H1 (cell line): ENCODE results near the gene SHOX. TPM values are rescaled to one million over a fixed set of nuclear protein-coding genes. Genes with fewer than 3 reads are reported as not detected.

ENCODE experiments used
- CTCF ChIA-PET: fragments of 300-600 bp; sonication (Branson Sonifier 250); formaldehyde crosslinking; loops from one replicate; lab custom pipeline; 2021; ENCODE audit not compliant: partially characterized antibody; lab: Charles Lee
- POLR2A ChIA-PET: fragments of 300-600 bp; sonication (Branson Sonifier 250); formaldehyde crosslinking; loops from one replicate; lab custom pipeline; 2021; ENCODE audit warnings: inconsistent platforms; ENCODE audit not compliant: partially characterized antibody; lab: Charles Lee
- DNase-seq, 2 experiments: peaks; one replicate each; pipeline versions ENCODE4 v3.0.0 to v3.0.0-alpha.2; 2010 to 2022; ENCODE audit warnings: low spot score in 2 of 2, low read depth in 1 of 2, mixed read lengths in 1 of 2
- FAIRE-seq: peaks from 2 replicates; lab custom pipeline; 2011; peaks lifted over from hg19 to GRCh38; lab: Jason Lieb, UNC
- H2AFZ ChIP-seq: 2 replicates; pipeline ENCODE4 v1.8.1; 2012; ENCODE audit warnings: low read length, inconsistent platforms
- H2AK5ac ChIP-seq: 2 replicates; pipeline ENCODE4 v1.6.1; 2013; ENCODE audit warnings: low read depth, low read length
- H2BK120ac ChIP-seq: replicated peaks from 2 replicates; pipeline ENCODE3; 2013; ENCODE audit warnings: low read depth, low read length, inconsistent platforms
- H2BK12ac ChIP-seq: 2 replicates; pipeline ENCODE4 v1.6.1; 2013; ENCODE audit warnings: low read depth, low read length
- H2BK15ac ChIP-seq: 2 replicates; pipeline ENCODE4 v1.6.1; 2013; ENCODE audit warnings: low read length
- H2BK20ac ChIP-seq: 2 replicates; pipeline ENCODE4 v1.6.1; 2013; ENCODE audit warnings: low read length
- H2BK5ac ChIP-seq: 2 replicates; pipeline ENCODE4 v1.6.1; 2013; ENCODE audit warnings: low read depth, low read length
- H3K14ac ChIP-seq: 2 replicates; pipeline ENCODE4 v1.6.1; 2013; ENCODE audit warnings: inconsistent platforms; ENCODE audit not compliant: insufficient read length
- H3K18ac ChIP-seq: 2 replicates; pipeline ENCODE4 v1.6.1; 2013; ENCODE audit warnings: low read length; ENCODE audit errors: extremely low read depth
- H3K23ac ChIP-seq: 2 replicates; pipeline ENCODE4 v1.6.1; 2013; ENCODE audit warnings: inconsistent platforms; ENCODE audit not compliant: insufficient read length
- H3K23me2 ChIP-seq: 2 replicates; pipeline ENCODE4 v1.6.1; 2013; ENCODE audit warnings: low read depth, low read length
- H3K27ac ChIP-seq: 2 replicates; pipeline ENCODE4 v1.6.1; 2011; ENCODE audit warnings: low read depth, low read length, inconsistent platforms
- H3K27me3 ChIP-seq, 4 experiments: replicated peaks in 1 of 4; 1 replicate in 1 of 4; 2 replicates in 3 of 4; pipeline versions ENCODE4 v1.6.1 to v1.8.1; 2011 to 2013; ENCODE audit warnings: low read length in 3 of 4, mild to moderate bottlenecking in 3 of 4, inconsistent platforms in 2 of 4, mixed read lengths in 2 of 4, moderate library complexity in 1 of 4; ENCODE audit not compliant: control insufficient read depth in 3 of 4, insufficient read depth in 3 of 4; ENCODE audit errors: extremely low read depth in 1 of 4
- H3K36me3 ChIP-seq, 4 experiments: 2 replicates each; pipeline versions ENCODE4 v1.6.1 to v1.8.1; 2011 to 2013; ENCODE audit warnings: mild to moderate bottlenecking in 4 of 4, low read length in 3 of 4, moderate library complexity in 2 of 4, control low read depth in 1 of 4, inconsistent platforms in 1 of 4; ENCODE audit not compliant: insufficient read depth in 4 of 4, control insufficient read depth in 2 of 4
- H3K4ac ChIP-seq: replicated peaks from 2 replicates; pipeline ENCODE3; 2013; ENCODE audit warnings: low read length, low read depth, mixed read lengths, inconsistent platforms; ENCODE audit not compliant: insufficient read length
- H3K4me1 ChIP-seq, 4 experiments: replicated peaks in 1 of 4; 1 replicate in 1 of 4; 2 replicates in 3 of 4; pipeline versions ENCODE4 v1.6.1 to v1.8.1; 2011 to 2013; ENCODE audit warnings: low read length in 3 of 4, inconsistent platforms in 2 of 4, mixed read lengths in 1 of 4; ENCODE audit not compliant: insufficient read depth in 4 of 4, control insufficient read depth in 3 of 4
- H3K4me2 ChIP-seq, 2 experiments: 2 replicates each; pipeline versions ENCODE4 v1.6.1 to v1.8.1; 2011 to 2013; ENCODE audit warnings: low read depth in 2 of 2, low read length in 2 of 2, control low read depth in 1 of 2, inconsistent platforms in 1 of 2, mild to moderate bottlenecking in 1 of 2; ENCODE audit not compliant: insufficient read depth in 1 of 2
- H3K4me3 ChIP-seq, 4 experiments: fragments of 200-600, 300-600 bp in 1 of 4; sonication (generic), shearing (Covaris generic), sonication (Bioruptor Twin) in 1 of 4; 2 replicates each; pipeline versions ENCODE4 v1.5.1 to v1.8.1; 2011 to 2016; ENCODE audit warnings: low read length in 4 of 4, low read depth in 3 of 4, control low read depth in 2 of 4, inconsistent platforms in 2 of 4, mild to moderate bottlenecking in 2 of 4, mixed read lengths in 1 of 4, moderate library complexity in 1 of 4; ENCODE audit not compliant: insufficient read depth in 2 of 4; ENCODE audit errors: extremely low read depth in 1 of 4
- H3K56ac ChIP-seq: replicated peaks from 2 replicates; pipeline ENCODE3; 2013; ENCODE audit warnings: low read depth, mild to moderate bottlenecking, mixed read lengths, low read length, inconsistent platforms; ENCODE audit not compliant: insufficient read length
- H3K79me1 ChIP-seq: 2 replicates; pipeline ENCODE4 v1.6.1; 2013; ENCODE audit warnings: low read depth, low read length, control low read depth
- H3K79me2 ChIP-seq, 2 experiments: 2 replicates each; pipeline versions ENCODE4 v1.6.1 to v1.8.1; 2012 to 2013; ENCODE audit warnings: low read length in 2 of 2, mild to moderate bottlenecking in 2 of 2, inconsistent platforms in 1 of 2; ENCODE audit not compliant: insufficient read depth in 2 of 2, control insufficient read depth in 1 of 2
- H3K9ac ChIP-seq, 4 experiments: replicated peaks in 1 of 4; 1 replicate in 1 of 4; 2 replicates in 3 of 4; pipeline versions ENCODE4 v1.6.1 to v1.8.1; 2011 to 2013; ENCODE audit warnings: low read depth in 3 of 4, low read length in 3 of 4, control low read depth in 2 of 4, mild to moderate bottlenecking in 2 of 4, moderate library complexity in 2 of 4, inconsistent platforms in 1 of 4; ENCODE audit errors: extremely low read depth in 1 of 4
- H3K9me3 ChIP-seq, 2 experiments: 2 replicates each; pipeline versions ENCODE4 v1.6.1 to v1.8.1; 2012 to 2013; ENCODE audit warnings: mild to moderate bottlenecking in 2 of 2, moderate library complexity in 2 of 2, control low read depth in 1 of 2, inconsistent platforms in 1 of 2, low read depth in 1 of 2, low read length in 1 of 2, mixed read lengths in 1 of 2; ENCODE audit not compliant: insufficient read depth in 2 of 2
- H4K20me1 ChIP-seq, 2 experiments: replicated peaks in 1 of 2; 2 replicates each; pipeline versions ENCODE3 to v1.8.1; 2011 to 2013; ENCODE audit warnings: inconsistent platforms in 2 of 2, low read length in 2 of 2, mild to moderate bottlenecking in 1 of 2; ENCODE audit not compliant: insufficient read depth in 2 of 2, control insufficient read depth in 1 of 2
- H4K5ac ChIP-seq: 2 replicates; pipeline ENCODE4 v1.6.1; 2013; ENCODE audit warnings: low read length, low read depth, mixed read lengths, inconsistent platforms; ENCODE audit not compliant: insufficient read length
- H4K8ac ChIP-seq: 2 replicates; pipeline ENCODE4 v1.8.0; 2013; ENCODE audit warnings: mild to moderate bottlenecking, moderate library complexity, low read length, inconsistent platforms; ENCODE audit not compliant: insufficient read depth; ENCODE audit errors: extremely low read depth
- H4K91ac ChIP-seq: replicated peaks from 2 replicates; pipeline ENCODE3; 2013; ENCODE audit warnings: low read length, mixed read lengths, inconsistent platforms; ENCODE audit not compliant: insufficient read length
- ASH2L ChIP-seq: fragments of 200-600, 300-600 bp; sonication (generic); IDR thresholded peaks from one replicate; pipeline ENCODE4 v1.7.1; 2017; ENCODE audit warnings: low read length
- CBX8 ChIP-seq: fragments of 300-800, 300-1000 bp; sonication (generic); IDR thresholded peaks from 2 replicates; pipeline ENCODE4 v1.7.1; 2016; ENCODE audit warnings: low read depth, low read length, borderline replicate concordance
- CHD2 ChIP-seq: IDR thresholded peaks from 2 replicates; pipeline ENCODE4 v1.6.1; 2012; ENCODE audit warnings: low read length, improper control_type of control experiment
- CREB1 ChIP-seq: IDR thresholded peaks from 2 replicates; pipeline ENCODE4 v1.6.1; 2012; ENCODE audit warnings: inconsistent platforms
- EZH2 ChIP-seq: fragments of 200-600 bp; sonication (generic); IDR thresholded peaks from 2 replicates; pipeline ENCODE4 v1.7.1; 2012; ENCODE audit warnings: low read depth, mild to moderate bottlenecking, moderate library complexity, low read length, inconsistent platforms; ENCODE audit not compliant: severe bottlenecking
- HDAC2 ChIP-seq, 2 experiments: fragments of 300-600 bp in 1 of 2; sonication (generic) in 1 of 2; IDR thresholded peaks; 2 replicates each; pipeline ENCODE4 v1.6.1; 2011 to 2012; ENCODE audit warnings: low read depth in 2 of 2, low read length in 2 of 2, mild to moderate bottlenecking in 2 of 2, moderate library complexity in 2 of 2, borderline replicate concordance in 1 of 2, inconsistent platforms in 1 of 2
- JUN ChIP-seq: IDR thresholded peaks from 2 replicates; pipeline ENCODE4 v1.6.1; 2011; ENCODE audit warnings: low read depth, mild to moderate bottlenecking, improper control_type of control experiment, low read length
- PHF8 ChIP-seq: fragments of 200-600 bp; sonication (generic); conservative IDR thresholded peaks from 2 replicates; pipeline ENCODE4 v1.7.1; 2012; ENCODE audit warnings: low read depth, mild to moderate bottlenecking, inconsistent platforms, low read length, moderate library complexity
- POLR2A ChIP-seq, 2 experiments: IDR thresholded peaks; 1 replicate in 1 of 2; 2 replicates in 1 of 2; pipeline ENCODE4 v1.6.1; 2011; ENCODE audit warnings: low read depth in 2 of 2, low read length in 2 of 2, mild to moderate bottlenecking in 2 of 2; ENCODE audit errors: control extremely low read depth in 1 of 2
- RNF2 ChIP-seq: fragments of 200-900, 300-1000 bp; sonication (generic); IDR thresholded peaks from 2 replicates; pipeline ENCODE4 v1.7.1; 2016; ENCODE audit warnings: borderline replicate concordance, low read depth, mild to moderate bottlenecking, antibody characterized with exemption, low read length; ENCODE audit not compliant: poor library complexity, severe bottlenecking; ENCODE audit errors: missing control alignments
- SUZ12 ChIP-seq: fragments of 200-600 bp; sonication (generic); IDR thresholded peaks from 2 replicates; pipeline ENCODE4 v1.6.1; 2012; ENCODE audit warnings: mild to moderate bottlenecking, inconsistent platforms, low read length, moderate library complexity, mixed read lengths
- WGBS, 2 experiments: shearing (Covaris generic) in 1 of 2; methylation state at CpG; one replicate each; pipeline versions ENCODE4 v1.1.6 to v1.1.7; 2013 to 2015; ENCODE audit warnings: low lambda C conversion rate in 2 of 2, mixed read lengths in 2 of 2, inconsistent platforms in 1 of 2, low coverage in 1 of 2, missing lambda C conversion rate in 1 of 2; ENCODE audit not compliant: insufficient replicate concordance in 2 of 2, insufficient coverage in 1 of 2, insufficient read length in 1 of 2; ENCODE audit errors: extremely low coverage in 1 of 2, missing lambda C conversion rate in 1 of 2; 5-methylcytosine and 5-hydroxymethylcytosine counted together
- polyA plus RNA-seq, 7 experiments: library from polyadenylated mRNA; depleted of rRNA in 3 of 7; stranded (reverse) in 5 of 7; unstranded in 2 of 7; fragments of >200 nt in 5 of 7; fragments of 200-250 nt in 2 of 7; gene quantifications; 1 replicate in 5 of 7; 2 replicates in 1 of 7; 4 replicates in 1 of 7; pipeline versions ENCODE4 v1.2.1 to v1.2.3, GENCODE V29; 2011 to 2013; ENCODE audit warnings: missing spikeins in 2 of 7, mixed read lengths in 2 of 7
- total RNA-seq: library from RNA; stranded (reverse); fragmentation: NEBNext Ultra II Directional; extraction: Animal tissue kit (Norgen Biotek cat#: 25700); gene quantifications from 2 replicates; pipeline ENCODE4 v1.2.1, GENCODE V29; 2021

SHOX gene
- total and polyA plus RNA-seq, 2 of the 8 experiments (the other 6 are each of a cell fraction or from before 2014, with no cell fraction given) = 0.05 to 0.15 TPM

- Histone ChIP-seq H4K91ac (no peak overlapping the region), H3K14ac (no peak overlapping the region), H3K23me2 (no peaks in the 10 kb centered on the region; the same call in 1 of the 2 replicates), H3K4ac (no peak overlapping the region), H3K23ac (no peak overlapping the region), H3K9me3 (no peaks in the 10 kb centered on the region; a peak in 1 of 4 replicates), H3K56ac (no peak overlapping the region), H2AK5ac (no peak overlapping the region), H3K4me3 (peak overlapping the region in 1 of 4 experiments; percentile 48; a peak in 4 of 8 replicates), H3K9ac (no peak overlapping the region), H4K5ac (no peak overlapping the region), H3K79me2 (no peaks in the 10 kb centered on the region), H2BK20ac (peak overlapping the region; percentile 90; the same call in 1 of the 2 replicates), H4K20me1 (peaks cover 0 to 11% of the 10 kb centered on the region in 2 experiments), H3K4me2 (peak overlapping the region; percentile 61 to 79), H3K4me1 (peaks cover 19 to 49% (median 26%) of the 10 kb centered on the region in 4 experiments), H4K8ac (no peak overlapping the region), H3K79me1 (no peaks in the 10 kb centered on the region), H2BK120ac (no peak overlapping the region), H3K27me3 (peaks cover 81 to 93% (median 92%) of the 10 kb centered on the region in 4 experiments), H3K18ac (peak overlapping the region; percentile 83), H3K27ac (no peak overlapping the region), H2BK5ac (no peak overlapping the region), H2AFZ (no peak overlapping the region), H3K36me3 (peaks cover 0 to 6% (median 0%) of the 10 kb centered on the region in 4 experiments; a peak in 1 of 8 replicates), H2BK12ac (peak overlapping the region; percentile 81; the same call in 1 of the 2 replicates), H2BK15ac (0 out of 2 replicates have a peak overlapping the region, but pooled peaks have one; percentile 72)
- WGBS, 2 experiments = 3% methylated on average over 67 of the region's 84 CpGs; no CpG with 5 or more reads in 1 of the 2 experiments
- CTCF ChIA-PET = no interaction called here
- POLR2A ChIA-PET = no interaction called here
- DNase-seq (peak in 1 of 2 experiments; percentile 59), FAIRE-seq (no peak)
- TF ChIP-seq POLR2A (IDR thresholded peaks at IDR 0.05; ENCODE audit: control extremely low read depth in 1 of 2, low read depth in 2 of 2, low read length in 2 of 2) = no peak
- TF ChIP-seq HDAC2 (IDR thresholded peaks at IDR 0.05; ENCODE audit: borderline replicate concordance in 1 of 2, low read depth in 2 of 2, low read length in 2 of 2) = no peak
- TF ChIP-seq CREB1 = no peak
- no peak for TF ChIP-seq PHF8
- no peak for TF ChIP-seq JUN
- TF ChIP-seq EZH2 = peak; percentile 99
- no peak for TF ChIP-seq CHD2
- peak; percentile 95 for TF ChIP-seq RNF2
- no peak for TF ChIP-seq ASH2L
- TF ChIP-seq SUZ12 = peak; percentile 93
- TF ChIP-seq CBX8 = peak; percentile 89; the same call in 1 of the 2 replicates
Observed at GRCh38 chrX:633985-634958, 3.7 kb downstream of the SHOX start.
